Activated CD4-positive, alpha-beta T cell treated with anti-CD3 and anti-CD28 coated beads, Interleukin-2, amount 10 ng/mL, durations not matched to agents 24 days and 14 days (primary cell): ENCODE measurements around the gene ENDOD1. TPM values are rescaled to one million over a fixed set of nuclear protein-coding genes. Genes with fewer than 3 reads are reported as not detected.

Experiments used
- DNase-seq: peaks from one replicate; pipeline ENCODE4 v3.0.0; 2022
- H3K27ac Mint-ChIP-seq: one replicate; pipeline ENCODE4 v1.8.0; 2022; ENCODE audit warnings: mild to moderate bottlenecking, mixed read lengths
- H3K27me3 Mint-ChIP-seq: one replicate; pipeline ENCODE4 v1.8.0; 2022; ENCODE audit warnings: mixed read lengths
- H3K36me3 Mint-ChIP-seq: one replicate; pipeline ENCODE4 v1.8.0; 2022; ENCODE audit warnings: low read depth, mild to moderate bottlenecking, mixed read lengths
- H3K4me1 Mint-ChIP-seq: one replicate; pipeline ENCODE4 v1.8.0; 2021; ENCODE audit warnings: mixed read lengths
- H3K4me3 Mint-ChIP-seq: one replicate; pipeline ENCODE4 v1.8.0; 2022; ENCODE audit warnings: mild to moderate bottlenecking, moderate library complexity, mixed read lengths
- H3K9me3 Mint-ChIP-seq: one replicate; pipeline ENCODE4 v1.8.0; 2021; ENCODE audit warnings: mixed read lengths
- intact Hi-C: fragments of 100-400 bp; cut with micrococcal nuclease; formaldehyde crosslinking; loops from one replicate; pipeline ENCODE4 v1.15.1; 2023
- total RNA-seq: library from RNA; stranded (reverse); gene quantifications from 2 replicates; pipeline ENCODE4 v1.2.3, GENCODE V29; 2022

ENDOD1 gene
- total RNA-seq, 1 donor from 2014 or later, result 34.1 TPM

GRCh38 chr11:95147364-95147905, 57.8 kb downstream of the ENDOD1 start:
- no peak overlapping the region for H3K27ac Mint-ChIP-seq
- H3K4me3 Mint-ChIP-seq, result peak overlapping the region; percentile 46
- H3K4me1 Mint-ChIP-seq, result peaks cover 34% of the 10 kb centered on the region
- intact Hi-C loops, result no loop called here
- H3K9me3 Mint-ChIP-seq, result no peaks in the 10 kb centered on the region
- peaks cover 9% of the 10 kb centered on the region for H3K27me3 Mint-ChIP-seq
- no peaks in the 10 kb centered on the region for H3K36me3 Mint-ChIP-seq
- DNase-seq, result peak; percentile 66

GRCh38 chr11:95148406-95148805, 58.8 kb downstream of the ENDOD1 start:
- peaks cover 9% of the 10 kb centered on the region for H3K27me3 Mint-ChIP-seq
- no peak overlapping the region for H3K27ac Mint-ChIP-seq
- H3K4me1 Mint-ChIP-seq, result peaks cover 44% of the 10 kb centered on the region
- H3K4me3 Mint-ChIP-seq, result no peak overlapping the region
- H3K9me3 Mint-ChIP-seq, result no peaks in the 10 kb centered on the region
- intact Hi-C loops, result no loop called here
- H3K36me3 Mint-ChIP-seq, result no peaks in the 10 kb centered on the region
- no peak for DNase-seq

GRCh38 chr11:95148938-95149337, 59.3 kb downstream of the ENDOD1 start:
- Mint-ChIP-seq H3K27me3 (peaks cover 8% of the 10 kb centered on the region), H3K4me1 (peaks cover 48% of the 10 kb centered on the region), H3K27ac (no peak overlapping the region), H3K9me3 (no peaks in the 10 kb centered on the region), H3K4me3 (peak overlapping the region; percentile 0), H3K36me3 (no peaks in the 10 kb centered on the region)
- no peak for DNase-seq
- intact Hi-C loops, result no loop called here

GRCh38 chr11:95149651-95150364, 60.2 kb downstream of the ENDOD1 start:
- Mint-ChIP-seq H3K36me3 (no peaks in the 10 kb centered on the region), H3K4me3 (peak overlapping the region; percentile 88), H3K4me1 (peaks cover 49% of the 10 kb centered on the region), H3K27me3 (peaks cover 2% of the 10 kb centered on the region), H3K9me3 (no peaks in the 10 kb centered on the region), H3K27ac (peak overlapping the region; percentile 91)
- DNase-seq, result no peak
- intact Hi-C loops, result loop anchor here (5.0 to 10.0 kb wide), 2 partner anchors 187 to 455 kb away; no protein-coding TSS in a partner anchor

GRCh38 chr11:95150956-95151684, 61.5 kb downstream of the ENDOD1 start:
- peak overlapping the region; percentile 91 for H3K27ac Mint-ChIP-seq
- H3K36me3 Mint-ChIP-seq, result no peaks in the 10 kb centered on the region
- peaks cover 50% of the 10 kb centered on the region for H3K4me1 Mint-ChIP-seq
- peak overlapping the region; percentile 88 for H3K4me3 Mint-ChIP-seq
- intact Hi-C loops, result loop anchor here (1.0 to 10.0 kb wide), 11 partner anchors 62 to 1275 kb away; partner anchors contain the start of genes CWC15, ENDOD1, FAM76B and KDM4D
- H3K9me3 Mint-ChIP-seq, result no peaks in the 10 kb centered on the region
- DNase-seq, result peak; percentile 97
- H3K27me3 Mint-ChIP-seq, result no peaks in the 10 kb centered on the region

GRCh38 chr11:95152876-95153856, 63.5 kb downstream of the ENDOD1 start:
- peak overlapping the region; percentile 94 for H3K27ac Mint-ChIP-seq
- peaks cover 58% of the 10 kb centered on the region for H3K4me1 Mint-ChIP-seq
- H3K9me3 Mint-ChIP-seq, result peaks cover 2% of the 10 kb centered on the region
- H3K27me3 Mint-ChIP-seq, result no peaks in the 10 kb centered on the region
- intact Hi-C loops, result loop anchor here (2.0 to 10.0 kb wide), 3 partner anchors 184 to 1236 kb away; partner anchors contain the start of gene CCDC82
- H3K4me3 Mint-ChIP-seq, result peak overlapping the region; percentile 88
- peaks cover 1% of the 10 kb centered on the region for H3K36me3 Mint-ChIP-seq
- DNase-seq, result peak; percentile 76

GRCh38 chr11:95153857-95154246, 64.2 kb downstream of the ENDOD1 start:
- H3K4me1 Mint-ChIP-seq, result peaks cover 56% of the 10 kb centered on the region
- peak overlapping the region; percentile 94 for H3K27ac Mint-ChIP-seq
- intact Hi-C loops, result loop anchor here (1.0 to 10.0 kb wide), 5 partner anchors 183 to 1235 kb away; partner anchors contain the start of gene CCDC82
- no peak for DNase-seq
- peaks cover 4% of the 10 kb centered on the region for H3K36me3 Mint-ChIP-seq
- no peaks in the 10 kb centered on the region for H3K27me3 Mint-ChIP-seq
- H3K4me3 Mint-ChIP-seq, result peak overlapping the region; percentile 88
- H3K9me3 Mint-ChIP-seq, result peaks cover 3% of the 10 kb centered on the region

- Mint-ChIP-seq H3K4me1 (peaks cover 55% of the 10 kb centered on the region), H3K27me3 (no peaks in the 10 kb centered on the region), H3K36me3 (peaks cover 4% of the 10 kb centered on the region), H3K27ac (peak overlapping the region; percentile 15), H3K4me3 (no peak overlapping the region), H3K9me3 (peaks cover 3% of the 10 kb centered on the region)
- DNase-seq, result peak; percentile 90
- intact Hi-C loops, result loop anchor here (1.0 to 10.0 kb wide), 4 partner anchors 183 to 610 kb away; no protein-coding TSS in a partner anchor
Measured at GRCh38 chr11:95154514-95154913, 64.9 kb downstream of the ENDOD1 start.

GRCh38 chr11:95155385-95155784, 65.7 kb downstream of the ENDOD1 start:
- Mint-ChIP-seq H3K4me3 (no peak overlapping the region), H3K4me1 (peaks cover 52% of the 10 kb centered on the region), H3K36me3 (peaks cover 4% of the 10 kb centered on the region), H3K27ac (no peak overlapping the region), H3K27me3 (no peaks in the 10 kb centered on the region), H3K9me3 (peaks cover 3% of the 10 kb centered on the region)
- intact Hi-C loops, result loop anchor here (10.0 kb wide), 1 partner anchor 449 kb away; no protein-coding TSS in a partner anchor
- no peak for DNase-seq

- intact Hi-C loops, result loop anchor here (10.0 kb wide), 1 partner anchor 449 kb away; no protein-coding TSS in a partner anchor
- H3K27ac Mint-ChIP-seq, result no peak overlapping the region
- no peak overlapping the region for H3K4me3 Mint-ChIP-seq
- peaks cover 3% of the 10 kb centered on the region for H3K9me3 Mint-ChIP-seq
- H3K4me1 Mint-ChIP-seq, result peaks cover 52% of the 10 kb centered on the region
- H3K36me3 Mint-ChIP-seq, result peaks cover 4% of the 10 kb centered on the region
- no peaks in the 10 kb centered on the region for H3K27me3 Mint-ChIP-seq
- no peak for DNase-seq
Measured at GRCh38 chr11:95156133-95156721, 66.6 kb downstream of the ENDOD1 start.

- H3K4me1 Mint-ChIP-seq, result peaks cover 47% of the 10 kb centered on the region
- intact Hi-C loops, result loop anchor here (10.0 kb wide), 1 partner anchor 448 kb away; no protein-coding TSS in a partner anchor
Measured at GRCh38 chr11:95156916-95157541, 67.4 kb downstream of the ENDOD1 start.

GRCh38 chr11:95157824-95158223, 68.2 kb downstream of the ENDOD1 start:
- Mint-ChIP-seq H3K36me3 (peaks cover 12% of the 10 kb centered on the region), H3K27me3 (no peaks in the 10 kb centered on the region), H3K9me3 (peaks cover 3% of the 10 kb centered on the region), H3K4me3 (peak overlapping the region; percentile 30), H3K4me1 (peaks cover 44% of the 10 kb centered on the region), H3K27ac (peak overlapping the region; percentile 81)
- intact Hi-C loops, result loop anchor here (10.0 kb wide), 1 partner anchor 447 kb away; no protein-coding TSS in a partner anchor
- peak; percentile 70 for DNase-seq

More at GRCh38 chr11:95156916-95157541, 67.4 kb downstream of the ENDOD1 start:
- H3K9me3 Mint-ChIP-seq, result peaks cover 3% of the 10 kb centered on the region
- H3K27me3 Mint-ChIP-seq, result no peaks in the 10 kb centered on the region
- peaks cover 8% of the 10 kb centered on the region for H3K36me3 Mint-ChIP-seq
- no peak overlapping the region for H3K27ac Mint-ChIP-seq
- DNase-seq, result no peak
- H3K4me3 Mint-ChIP-seq, result no peak overlapping the region
